ENCODE data around the gene MKX. TPM values are rescaled to one million over a fixed set of nuclear protein-coding genes. Genes with fewer than 3 reads are reported as not detected.

The MKX gene
- total RNA-seq, 2 experiments from 2014 or later, result 0.81 to 1.1 TPM

GRCh38 chr10:27742195-27743011 is 3.2 kb downstream of the MKX start:
- H3K36me3 Mint-ChIP-seq (ENCODE audit: low read depth), result no peaks in the 10 kb centered on the region
- ATAC-seq, result peak; percentile 86
- DNase-seq, result peak; percentile 90
- peaks cover 36% of the 10 kb centered on the region for H3K4me1 Mint-ChIP-seq (ENCODE audit: low read depth)
- ChIA-PET CTCF (interaction anchor here (0.7 to 4.9 kb wide), 33 partner anchors 8 to 640 kb away, joined by 3 to 25 read pairs (median 3); no protein-coding TSS in a partner anchor), POLR2A (interaction anchor here (0.5 to 1.7 kb wide), 7 partner anchors 17 to 590 kb away, joined by 3 to 6 read pairs (median 3); no protein-coding TSS in a partner anchor)
- intact Hi-C loops (cut with micrococcal nuclease), result loop anchor here (5.0 to 10.0 kb wide), 3 partner anchors 435 to 642 kb away; no protein-coding TSS in a partner anchor
- peaks cover 59% of the 10 kb centered on the region for H3K27me3 Mint-ChIP-seq
- H3K4me3 Mint-ChIP-seq, result peak overlapping the region; percentile 78
- peak overlapping the region; percentile 71 for H3K27ac Mint-ChIP-seq
- TF ChIP-seq, protein P1, sequence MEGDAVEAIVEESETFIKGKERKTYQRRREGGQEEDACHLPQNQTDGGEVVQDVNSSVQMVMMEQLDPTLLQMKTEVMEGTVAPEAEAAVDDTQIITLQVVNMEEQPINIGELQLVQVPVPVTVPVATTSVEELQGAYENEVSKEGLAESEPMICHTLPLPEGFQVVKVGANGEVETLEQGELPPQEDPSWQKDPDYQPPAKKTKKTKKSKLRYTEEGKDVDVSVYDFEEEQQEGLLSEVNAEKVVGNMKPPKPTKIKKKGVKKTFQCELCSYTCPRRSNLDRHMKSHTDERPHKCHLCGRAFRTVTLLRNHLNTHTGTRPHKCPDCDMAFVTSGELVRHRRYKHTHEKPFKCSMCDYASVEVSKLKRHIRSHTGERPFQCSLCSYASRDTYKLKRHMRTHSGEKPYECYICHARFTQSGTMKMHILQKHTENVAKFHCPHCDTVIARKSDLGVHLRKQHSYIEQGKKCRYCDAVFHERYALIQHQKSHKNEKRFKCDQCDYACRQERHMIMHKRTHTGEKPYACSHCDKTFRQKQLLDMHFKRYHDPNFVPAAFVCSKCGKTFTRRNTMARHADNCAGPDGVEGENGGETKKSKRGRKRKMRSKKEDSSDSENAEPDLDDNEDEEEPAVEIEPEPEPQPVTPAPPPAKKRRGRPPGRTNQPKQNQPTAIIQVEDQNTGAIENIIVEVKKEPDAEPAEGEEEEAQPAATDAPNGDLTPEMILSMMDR (IDR thresholded peaks at IDR 0.05), result peak; percentile 86
- no peaks in the 10 kb centered on the region for H3K9me3 Mint-ChIP-seq

DNA sequence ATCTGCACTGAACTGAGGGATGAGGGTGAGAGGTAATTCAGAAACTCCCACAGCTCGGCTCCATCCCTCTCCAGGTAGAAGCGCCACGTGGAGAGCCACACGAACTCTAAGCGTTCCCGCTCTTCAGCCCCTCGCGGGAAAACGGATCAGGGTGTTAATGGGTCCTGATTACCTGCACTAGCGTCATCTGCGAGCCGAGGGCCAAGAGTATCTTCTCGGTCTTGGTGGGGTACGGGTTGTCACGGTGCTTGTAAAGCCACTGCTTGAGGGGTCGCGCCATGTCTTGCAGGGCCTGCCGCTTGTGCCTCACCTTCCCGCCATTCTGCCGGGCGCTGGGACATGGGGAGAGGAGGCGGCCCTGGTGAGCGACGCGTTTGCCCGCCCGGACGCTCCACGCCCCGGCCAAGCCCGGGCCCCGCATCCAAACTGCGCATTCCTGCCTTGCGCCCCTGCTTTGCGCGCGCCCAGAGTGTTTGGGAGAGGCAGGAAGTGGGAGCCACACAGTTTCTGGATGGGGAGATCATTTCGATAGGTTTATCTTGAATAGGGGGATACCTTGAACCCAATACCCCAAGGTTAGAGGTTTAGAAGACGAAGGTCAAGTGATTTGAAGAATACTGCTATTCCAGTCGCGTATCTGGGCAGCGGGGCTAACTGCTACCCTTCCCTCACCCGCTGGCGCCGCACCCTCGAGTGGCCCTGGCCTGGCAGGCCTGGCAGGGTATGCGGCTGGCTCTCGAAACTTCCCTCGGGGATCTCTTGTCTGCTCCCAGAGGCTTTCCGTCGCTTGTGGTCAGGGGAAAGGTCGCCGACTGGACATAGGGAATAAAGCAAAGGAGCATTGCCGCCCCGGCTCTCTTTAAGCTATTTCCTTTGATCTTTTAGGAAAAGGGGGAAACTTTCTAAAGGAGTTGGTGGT is 4.2 kb downstream of the MKX start:
- no peak for ATAC-seq
- peaks cover 28% of the 10 kb centered on the region for H3K4me1 Mint-ChIP-seq (ENCODE audit: low read depth)
- peaks cover 58% of the 10 kb centered on the region for H3K27me3 Mint-ChIP-seq
- intact Hi-C loops (cut with micrococcal nuclease), result loop anchor here (5.0 to 10.0 kb wide), 3 partner anchors 436 to 643 kb away; no protein-coding TSS in a partner anchor
- H3K9me3 Mint-ChIP-seq, result no peaks in the 10 kb centered on the region
- TF ChIP-seq, protein P1 (IDR thresholded peaks at IDR 0.05), result no peak
- POLR2A ChIA-PET, result interaction anchor here (0.6 to 1.7 kb wide), 6 partner anchors 16 to 591 kb away, joined by 3 to 6 read pairs (median 4); no protein-coding TSS in a partner anchor
- peak overlapping the region; percentile 55 for H3K4me3 Mint-ChIP-seq
- H3K27ac Mint-ChIP-seq, result no peak overlapping the region
- H3K36me3 Mint-ChIP-seq (ENCODE audit: low read depth), result no peaks in the 10 kb centered on the region
- CTCF ChIA-PET, result interaction anchor here (0.7 to 4.9 kb wide), 31 partner anchors 8 to 652 kb away, joined by 3 to 25 read pairs (median 4); no protein-coding TSS in a partner anchor
- peak; percentile 14 for DNase-seq

DNA sequence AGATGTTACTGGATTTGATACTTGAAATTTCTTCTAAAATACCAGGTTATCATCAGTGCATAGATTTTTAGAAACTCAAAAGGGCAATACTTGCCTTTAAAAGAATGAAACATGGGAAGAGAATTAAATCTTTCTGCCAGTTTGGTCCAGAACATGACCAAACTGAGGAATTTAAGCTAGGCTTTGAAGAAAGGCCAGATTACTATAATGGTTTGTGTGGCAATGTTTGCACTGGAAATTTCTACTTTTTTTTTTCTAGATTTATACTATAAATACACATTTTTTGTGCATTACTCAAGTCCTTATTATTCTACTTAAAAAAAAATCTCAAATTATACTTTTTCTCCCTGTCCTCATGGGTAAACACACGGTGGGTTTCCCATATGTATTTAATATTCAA is 9.2 kb downstream of the MKX start:
- ATAC-seq (no peak), DNase-seq (no peak)
- H3K36me3 Mint-ChIP-seq (ENCODE audit: low read depth), result no peaks in the 10 kb centered on the region
- H3K27ac Mint-ChIP-seq, result no peak overlapping the region
- intact Hi-C loops (cut with micrococcal nuclease), result no loop called here
- ChIA-PET POLR2A (no interaction called here), CTCF (interaction anchor here (1.1 to 3.1 kb wide), 4 partner anchors 11 to 657 kb away, joined by 3 to 8 read pairs (median 3); no protein-coding TSS in a partner anchor)
- H3K9me3 Mint-ChIP-seq, result no peaks in the 10 kb centered on the region
- no peak overlapping the region for H3K4me3 Mint-ChIP-seq
- peaks cover 45% of the 10 kb centered on the region for H3K27me3 Mint-ChIP-seq
- TF ChIP-seq, protein P1 (IDR thresholded peaks at IDR 0.05), result no peak
- peaks cover 5% of the 10 kb centered on the region for H3K4me1 Mint-ChIP-seq (ENCODE audit: low read depth)

DNA sequence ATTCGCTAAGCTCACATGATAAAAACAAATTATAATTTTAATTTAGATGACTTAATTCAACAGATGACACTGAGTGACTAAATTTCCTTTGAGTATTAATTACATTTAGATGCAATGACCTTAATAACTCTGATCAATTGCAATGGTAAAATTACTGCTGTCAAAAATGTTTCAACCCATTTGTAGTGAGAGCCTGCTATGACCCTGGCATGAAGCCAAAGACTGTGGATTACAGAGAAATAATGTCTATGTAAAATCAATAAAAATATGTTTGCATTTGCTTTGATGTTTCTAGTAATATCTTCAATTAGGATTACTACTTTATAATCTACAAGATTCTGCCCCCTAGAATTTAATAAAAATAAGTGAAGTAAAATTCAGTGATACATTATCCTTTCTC is 15.6 kb downstream of the MKX start:
- Mint-ChIP-seq H3K4me3 (no peak overlapping the region), H3K27ac (no peak overlapping the region), H3K9me3 (no peaks in the 10 kb centered on the region), H3K27me3 (peaks cover 18% of the 10 kb centered on the region), H3K4me1 (ENCODE audit: low read depth) (no peaks in the 10 kb centered on the region), H3K36me3 (ENCODE audit: low read depth) (no peaks in the 10 kb centered on the region)
- DNase-seq (no peak), ATAC-seq (no peak)
- ChIA-PET POLR2A (no interaction called here), CTCF (no interaction called here)
- TF ChIP-seq, protein P1 (IDR thresholded peaks at IDR 0.05), result no peak
- intact Hi-C loops (cut with micrococcal nuclease), result no loop called here

All from activated CD8-positive, alpha-beta T cell treated with anti-CD3 and anti-CD28 coated beads for 36 hours (primary cell).